GM21390 (cell line): ENCODE measurements around the gene CAPN9.

ENCODE experiments used
- ATAC-seq: cut with Tn5 transposase; IDR thresholded peaks from one replicate; pipeline ENCODE4 v1.9.1; 2021; ENCODE audit not compliant: unreplicated experiment

The CAPN9 gene

DNA sequence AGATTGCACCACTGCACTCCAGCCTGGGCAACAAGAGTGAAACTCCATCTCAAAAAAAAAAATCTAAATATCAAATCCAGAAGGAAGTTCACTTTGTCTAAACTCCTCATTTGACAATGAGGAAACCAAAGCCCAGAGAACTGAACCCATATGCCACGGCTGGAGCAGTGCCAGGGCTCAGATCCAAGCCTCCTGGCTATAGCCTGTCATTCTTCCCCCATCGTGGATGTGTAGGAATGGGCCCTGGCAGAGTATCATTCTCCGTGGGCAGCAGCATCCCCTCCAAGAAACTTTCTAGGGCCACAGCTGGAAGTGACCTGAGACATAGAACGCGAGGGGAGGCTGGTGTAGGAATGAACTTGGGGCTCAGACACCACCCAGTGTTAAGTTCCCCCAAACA lies 47.2 kb downstream of the CAPN9 start:
- ATAC-seq: no peak

DNA sequence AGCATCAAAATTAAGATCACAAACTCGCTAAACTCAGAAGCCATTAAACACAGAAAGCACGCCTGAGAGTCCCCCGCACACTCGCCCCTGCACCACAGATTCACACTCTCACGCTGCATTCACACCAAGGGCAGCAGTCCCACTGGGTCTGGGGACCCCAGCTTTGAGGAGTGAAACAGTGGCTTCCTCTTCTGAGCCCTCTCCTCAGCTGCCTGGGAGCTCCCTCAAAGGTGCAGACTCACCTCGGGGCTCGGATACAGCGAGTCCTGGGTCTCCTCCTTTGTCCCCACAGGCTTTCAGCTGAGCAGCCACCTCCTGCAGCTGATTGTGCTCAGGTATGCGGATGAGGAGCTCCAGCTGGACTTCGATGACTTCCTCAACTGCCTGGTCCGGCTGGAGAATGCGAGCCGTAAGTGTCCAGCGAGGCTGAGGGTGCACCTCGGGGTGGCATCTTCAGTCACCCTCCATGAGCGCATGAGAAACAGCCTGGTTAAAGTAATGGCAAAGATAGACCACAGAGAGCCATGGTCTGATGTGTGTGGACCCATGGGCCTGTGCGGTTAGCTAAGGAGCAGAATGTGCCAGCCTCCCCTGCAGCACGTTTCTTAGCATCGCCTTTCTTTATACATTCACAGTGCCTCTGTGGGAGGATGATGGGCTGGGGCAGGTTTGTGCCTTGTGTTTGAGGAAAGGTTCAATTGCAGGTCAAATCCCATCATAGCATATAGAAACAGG lies 47.9 kb downstream of the CAPN9 start:
- ATAC-seq: no peak

DNA sequence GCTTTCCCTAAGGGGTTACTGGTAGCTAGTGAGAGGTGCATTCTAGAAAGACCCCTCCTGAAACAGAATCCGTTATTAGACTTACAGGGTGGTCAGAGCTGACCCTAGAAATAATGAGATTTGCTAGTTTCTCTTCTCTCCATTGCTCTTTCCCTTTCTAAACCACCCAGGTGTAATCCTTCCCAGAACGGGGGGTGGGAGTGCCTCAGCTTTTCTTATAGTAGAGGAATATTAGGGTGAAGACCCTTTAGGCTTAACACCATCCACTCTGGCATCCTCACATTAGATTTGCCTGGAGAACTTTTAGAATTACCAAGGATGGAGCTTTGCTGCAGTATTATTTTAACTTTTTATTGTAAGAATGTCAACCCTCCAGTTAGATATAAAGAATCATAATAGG lies 49.4 kb downstream of the CAPN9 start:
- ATAC-seq: no peak

DNA sequence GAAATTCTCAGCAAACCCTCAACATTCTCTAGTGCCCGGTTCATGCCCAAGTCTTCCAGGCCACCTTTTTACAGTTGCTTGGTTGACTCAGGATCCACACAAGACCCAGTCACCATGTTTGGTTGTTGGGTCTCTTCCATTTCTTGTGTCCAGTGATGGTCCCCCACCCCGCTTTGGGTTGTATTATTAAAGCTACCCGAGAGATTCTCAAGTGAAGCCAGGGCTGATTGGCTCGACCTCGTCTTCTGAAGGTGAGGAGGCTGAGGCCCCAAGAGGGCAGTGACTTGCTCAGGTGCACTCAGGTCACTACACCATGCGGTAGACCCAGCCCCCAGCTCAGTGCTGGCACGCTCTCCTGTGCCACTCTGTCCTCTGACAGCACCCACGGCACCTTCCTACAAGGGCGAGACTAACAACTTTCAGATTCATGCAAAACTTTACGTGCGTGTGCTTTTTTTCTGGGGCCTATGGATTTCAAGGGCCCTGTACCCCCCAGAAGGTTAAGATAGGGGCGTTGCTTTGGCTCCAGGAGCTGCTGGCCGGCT lies 50.3 kb downstream of the CAPN9 start:
- no peak for ATAC-seq

DNA sequence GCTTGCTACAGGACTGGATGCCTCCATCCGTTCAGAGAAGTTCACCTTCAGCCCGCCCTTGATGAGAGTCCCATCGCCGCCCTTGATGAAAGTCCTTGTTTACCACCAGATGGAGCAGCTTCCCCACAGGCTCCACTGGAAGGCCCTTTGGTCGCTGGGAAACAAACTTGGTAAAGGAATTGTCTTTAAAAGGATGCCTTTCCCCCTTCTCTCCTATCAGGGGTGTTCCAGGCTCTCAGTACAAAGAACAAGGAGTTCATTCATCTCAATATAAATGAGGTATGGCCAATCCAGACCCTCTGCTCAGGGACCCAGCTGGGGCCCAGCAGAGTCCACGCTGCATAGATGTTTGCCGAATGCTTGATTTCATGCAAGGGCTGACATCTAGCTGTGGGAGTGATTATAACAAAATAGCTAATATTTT lies 50.8 kb downstream of the CAPN9 start:
- ATAC-seq: no peak

DNA sequence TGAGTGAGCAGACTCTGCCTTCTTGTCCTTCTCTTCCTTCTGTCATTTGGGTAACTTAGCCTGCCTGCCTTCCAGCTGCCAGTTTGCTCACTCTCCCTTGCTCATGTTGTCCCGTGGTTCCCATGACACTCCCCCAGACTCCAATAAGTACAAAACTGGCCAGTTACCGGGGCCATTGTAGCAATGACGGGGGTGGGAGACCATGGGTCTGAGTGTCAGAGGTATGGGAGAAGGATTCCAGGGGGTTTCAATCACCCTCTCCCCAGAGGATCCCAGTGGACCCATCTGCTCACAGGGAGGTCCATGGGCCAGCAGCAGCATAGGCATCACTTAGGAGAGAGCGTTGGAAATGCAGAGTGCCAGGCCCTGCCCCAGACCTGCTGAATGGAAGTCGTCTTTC lies 51.3 kb downstream of the CAPN9 start:
- no peak for ATAC-seq

DNA sequence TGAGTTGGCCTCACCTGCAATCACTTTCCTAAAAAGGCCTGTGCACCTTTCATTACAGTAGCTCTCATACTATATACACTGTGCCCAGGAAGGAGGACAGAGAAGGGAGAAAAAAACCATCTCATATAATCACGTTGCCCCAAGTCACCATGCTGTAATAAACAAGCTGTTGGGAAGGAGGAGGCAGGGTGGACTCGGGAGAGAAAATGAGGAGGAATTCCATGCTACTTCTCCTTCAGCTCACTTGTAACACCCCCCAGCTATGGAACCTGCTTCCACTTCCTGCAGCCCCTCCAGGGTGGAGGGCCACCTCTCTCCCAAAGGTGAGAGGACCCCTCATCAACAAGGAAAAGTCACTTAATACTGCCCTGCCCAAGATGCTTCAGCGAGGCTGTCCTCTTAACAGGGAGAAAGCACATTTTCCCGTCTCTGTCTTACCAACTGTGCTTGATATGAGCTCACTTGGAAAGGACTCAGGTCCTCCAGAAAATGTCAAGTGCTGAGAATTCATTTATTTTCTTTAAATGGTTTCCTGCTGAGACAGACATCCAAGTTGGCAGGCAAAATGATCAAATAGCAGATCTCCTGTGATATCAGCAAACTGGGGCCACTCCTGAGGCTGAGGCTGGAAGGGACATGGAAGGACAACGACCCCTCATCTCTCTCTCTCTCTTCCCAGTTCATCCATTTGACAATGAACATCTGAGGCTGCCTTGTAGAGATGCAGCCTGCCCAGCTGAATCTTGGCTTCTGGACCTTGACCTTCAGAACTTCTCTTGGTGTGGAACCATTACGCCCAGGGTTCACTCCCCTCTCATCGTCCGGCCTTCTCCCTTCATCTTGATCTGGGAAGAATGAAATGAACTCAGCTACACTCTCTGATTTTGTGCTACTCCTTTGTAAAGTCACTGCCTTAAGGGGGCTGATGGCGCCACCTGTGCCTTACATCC lies 54.0 kb downstream of the CAPN9 start:
- ATAC-seq: no peak

DNA sequence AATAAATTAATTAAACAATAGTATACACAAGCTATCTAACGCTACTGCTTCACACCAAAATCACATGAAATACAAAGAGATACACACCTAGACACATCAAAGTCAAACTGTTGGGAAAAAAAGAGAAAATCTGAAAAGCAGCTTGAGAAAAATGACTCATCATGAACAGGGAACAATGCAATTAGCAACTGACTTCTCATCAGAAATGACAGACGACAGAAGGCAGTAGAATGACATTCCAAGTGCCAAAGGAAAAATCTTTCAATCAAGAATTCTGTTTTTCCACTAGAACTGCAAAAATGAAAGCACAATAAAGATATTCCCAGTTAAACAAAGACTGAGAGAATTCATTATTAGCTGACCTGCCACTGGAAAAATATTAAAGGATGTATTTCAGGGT lies 57.2 kb downstream of the CAPN9 start:
- no peak for ATAC-seq

DNA sequence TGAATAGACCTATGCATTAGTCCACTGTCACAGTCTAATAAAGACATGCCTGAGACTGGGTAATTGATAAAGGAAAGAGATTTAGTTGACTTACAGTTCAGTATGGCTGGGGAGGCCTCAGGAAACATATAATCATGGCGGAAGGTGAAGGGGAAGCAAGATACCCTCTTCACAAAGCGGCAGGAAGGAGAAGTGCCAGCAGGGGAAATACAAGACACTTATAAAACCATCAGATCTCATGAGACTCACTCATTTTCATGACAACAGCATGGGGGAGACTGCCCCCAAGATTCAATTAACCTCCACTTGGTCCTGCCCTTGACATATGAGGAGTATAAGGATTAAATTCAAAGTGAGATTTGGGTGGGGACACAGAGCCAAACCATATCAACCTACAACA lies 59.4 kb downstream of the CAPN9 start:
- ATAC-seq: no peak

DNA sequence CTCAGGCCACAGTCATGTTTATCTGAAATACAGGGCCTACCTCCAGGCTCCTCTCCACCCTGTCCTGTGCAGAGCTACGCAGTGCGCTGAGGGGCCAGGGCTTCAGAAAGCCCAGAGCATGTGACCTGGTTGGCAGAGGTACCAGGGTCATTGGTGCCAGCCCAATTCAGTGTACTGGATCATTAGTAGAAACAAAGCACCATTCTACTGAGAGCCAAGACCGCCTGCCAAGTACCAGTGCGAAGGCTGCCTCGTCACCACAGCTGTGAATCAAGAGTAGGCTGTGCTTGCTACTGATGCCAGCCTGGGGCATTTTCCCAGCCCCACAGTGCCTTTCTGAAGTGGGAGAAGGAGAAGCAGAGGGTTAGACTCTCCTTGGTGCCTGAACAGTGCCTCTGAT lies 59.8 kb downstream of the CAPN9 start:
- ATAC-seq: no peak

DNA sequence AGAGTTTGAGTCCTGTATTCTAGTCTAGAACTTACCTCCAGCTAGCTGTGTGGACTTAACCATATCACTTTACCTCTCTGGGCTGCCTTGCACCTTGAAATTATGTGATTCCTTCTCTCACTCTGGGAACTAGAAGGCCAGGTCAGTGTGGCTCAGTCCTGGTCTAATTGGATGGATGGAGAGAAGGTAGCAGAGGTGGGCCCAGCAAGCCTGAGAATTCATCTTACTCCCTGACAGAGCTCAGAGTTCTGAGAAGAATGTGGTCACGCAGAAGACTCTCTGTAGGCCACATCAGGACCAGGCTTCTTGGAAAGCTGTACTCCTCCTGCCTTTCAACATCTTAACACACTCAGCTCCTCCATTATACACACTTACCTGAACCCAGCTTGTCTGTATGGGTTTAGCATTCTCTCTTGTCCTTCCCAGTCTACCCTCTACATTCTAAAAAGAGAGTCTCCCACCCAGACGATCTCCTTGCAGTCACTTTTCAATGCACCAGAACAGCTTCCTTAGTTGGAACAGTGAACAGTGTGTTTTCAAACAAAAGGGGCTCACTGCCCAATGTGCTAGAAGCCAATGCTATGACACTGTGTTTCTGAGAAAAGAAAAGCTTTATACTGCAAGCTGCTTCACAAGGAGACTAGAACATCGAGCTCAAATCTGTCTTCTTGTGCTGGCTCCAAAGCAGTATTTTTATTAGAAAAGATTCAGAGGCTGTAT lies 60.5 kb downstream of the CAPN9 start:
- no peak for ATAC-seq

DNA sequence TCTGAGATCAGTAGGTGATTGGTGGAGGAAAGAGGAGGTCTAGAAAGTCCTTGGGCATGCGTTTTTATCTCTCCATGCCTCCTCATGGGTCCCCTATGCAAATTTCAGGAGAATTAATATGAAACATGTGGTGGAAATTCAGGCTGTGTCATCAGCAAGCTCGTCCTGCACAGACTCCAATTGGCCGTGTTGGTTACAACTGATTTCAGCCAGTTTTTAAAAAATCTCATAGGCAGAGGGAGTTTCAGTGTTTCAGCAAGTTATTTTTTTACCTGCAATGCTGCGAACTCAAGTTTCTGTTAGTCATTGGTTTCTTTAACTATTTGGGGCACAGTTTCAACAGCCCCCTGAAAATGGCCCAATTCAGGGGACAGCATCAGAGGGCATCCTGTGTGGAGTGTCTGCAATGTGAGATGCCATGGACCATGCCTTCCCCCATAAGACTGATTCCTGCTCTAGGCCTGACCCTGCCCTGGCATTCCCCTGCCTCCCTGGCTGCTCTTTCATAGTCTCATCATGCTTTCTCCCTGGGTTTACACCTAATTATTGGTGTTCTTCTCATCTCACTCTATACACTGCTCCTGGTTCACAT lies 61.2 kb downstream of the CAPN9 start:
- ATAC-seq: no peak

DNA sequence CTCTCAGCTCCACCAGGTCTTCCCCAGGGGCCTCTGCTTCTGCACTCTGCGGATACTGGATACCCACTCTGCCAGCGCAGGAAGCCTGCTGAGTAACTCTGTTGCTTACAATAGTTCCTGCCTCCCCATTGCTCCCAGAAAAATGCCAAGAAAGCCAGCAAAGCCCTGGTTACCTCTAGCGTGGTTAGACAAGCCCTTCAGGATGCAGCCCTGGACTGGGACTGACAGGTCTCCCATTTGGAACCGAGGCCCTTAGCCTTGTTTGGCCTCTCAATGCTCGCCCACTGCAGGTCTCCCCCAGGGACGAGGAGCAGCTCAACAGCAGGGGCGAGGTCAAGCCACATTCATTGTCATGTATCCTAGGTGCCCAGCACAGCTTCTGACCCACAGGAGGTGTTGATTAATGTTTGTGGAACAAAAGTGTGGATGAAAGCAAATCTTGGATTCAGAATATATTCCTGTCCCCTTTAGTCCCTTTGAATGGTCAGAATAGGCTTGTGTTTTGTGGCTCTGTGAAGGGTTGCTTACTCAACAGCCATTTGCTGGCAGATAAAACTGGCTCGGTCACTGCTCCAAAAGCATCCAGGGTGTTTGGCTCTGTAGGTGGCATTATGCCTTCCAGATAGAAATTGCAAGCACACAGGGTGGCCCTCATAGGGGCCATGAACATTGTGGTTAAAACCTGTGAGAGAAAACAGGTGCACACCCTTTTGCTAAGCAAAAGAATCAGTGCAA lies 62.2 kb downstream of the CAPN9 start:
- ATAC-seq: no peak

DNA sequence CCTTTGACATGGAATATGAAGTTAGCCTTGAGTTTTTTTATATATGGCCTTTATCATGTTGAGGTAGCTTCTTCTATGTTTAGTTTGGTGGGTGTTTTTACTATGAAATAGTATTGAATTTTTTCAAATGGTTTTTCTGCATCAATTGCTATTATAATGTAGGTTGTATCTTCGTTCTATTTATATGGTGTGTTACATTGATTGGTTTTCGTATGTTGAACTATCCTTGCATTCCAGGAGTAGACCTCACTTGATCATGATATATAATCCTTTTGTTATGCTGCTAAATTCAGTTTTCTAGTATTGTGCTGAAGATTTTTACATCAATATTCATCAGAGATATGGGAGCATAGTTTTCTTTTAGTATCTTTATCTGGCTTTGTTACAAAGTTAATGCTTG lies 65.4 kb downstream of the CAPN9 start:
- ATAC-seq: no peak

DNA sequence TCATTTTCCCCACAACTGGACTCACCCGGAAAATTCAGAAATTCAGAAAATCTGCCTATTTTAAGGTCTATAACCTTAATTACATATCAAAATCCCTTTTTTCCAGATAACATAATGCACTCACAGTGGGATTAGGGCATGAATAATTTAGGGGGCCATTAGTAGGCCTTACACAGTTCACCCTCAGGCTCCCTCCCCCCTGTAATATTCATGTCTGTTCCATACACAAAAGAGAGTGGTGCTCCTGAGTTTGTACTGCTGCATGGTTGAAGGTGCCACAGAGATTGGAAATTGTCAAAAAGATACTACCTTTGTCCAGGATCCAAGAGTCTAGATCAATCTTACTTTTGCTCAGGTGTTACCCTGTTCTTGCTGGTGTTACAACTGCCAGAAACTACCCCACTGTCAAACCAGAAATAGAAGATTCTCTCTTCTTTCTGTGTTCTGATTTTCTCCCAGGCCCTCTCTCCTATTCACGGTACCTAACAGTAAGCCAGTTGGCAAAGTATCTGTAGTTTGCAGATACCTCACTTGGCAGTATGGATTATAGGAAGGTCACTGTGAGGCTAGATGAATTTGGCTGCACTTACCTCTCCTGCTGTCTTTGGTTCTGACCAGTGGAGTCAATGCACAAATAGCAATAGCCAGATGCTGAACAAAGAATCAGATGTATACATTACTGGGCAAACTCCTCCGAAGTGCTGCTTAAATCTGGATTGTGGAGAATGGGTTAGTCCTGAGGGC lies 67.9 kb downstream of the CAPN9 start:
- no peak for ATAC-seq

DNA sequence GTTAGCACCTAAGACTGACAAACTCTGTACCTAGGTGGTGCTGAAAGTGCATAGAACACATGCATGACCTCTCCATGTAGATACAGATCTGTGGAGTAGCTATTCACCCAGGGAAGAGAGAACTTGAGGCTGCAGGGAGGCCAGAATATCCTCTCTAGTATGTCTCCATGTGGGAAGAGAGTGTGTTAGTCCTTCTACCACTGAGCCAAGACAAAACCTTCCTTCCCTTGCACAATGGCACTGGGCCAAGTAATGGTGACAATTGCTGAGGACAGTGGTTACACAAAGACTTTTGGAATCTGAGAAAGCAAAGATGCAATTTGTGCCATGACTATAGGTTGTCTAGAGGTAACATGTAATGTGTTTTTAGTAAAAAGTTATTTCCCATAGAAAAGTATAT lies 68.8 kb downstream of the CAPN9 start:
- ATAC-seq: no peak

DNA sequence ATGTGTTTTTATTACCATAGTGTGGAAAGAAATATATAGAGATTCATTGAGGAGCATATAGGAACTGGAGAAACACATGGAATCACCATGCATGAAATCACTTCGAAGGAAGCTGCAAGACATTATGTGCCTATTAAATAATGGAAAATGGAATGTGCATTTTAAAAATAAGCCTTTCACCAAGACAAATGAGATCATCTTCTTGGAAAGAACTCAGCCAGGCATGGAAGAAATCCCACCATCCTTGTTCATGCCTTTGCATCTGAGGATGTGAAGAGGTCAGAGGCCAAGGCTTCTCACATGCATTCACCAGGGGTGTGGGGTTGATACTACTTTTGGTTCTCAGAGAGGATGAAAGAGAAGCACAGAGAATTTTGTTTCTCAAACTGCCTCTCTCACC lies 71.2 kb downstream of the CAPN9 start:
- no peak for ATAC-seq

DNA sequence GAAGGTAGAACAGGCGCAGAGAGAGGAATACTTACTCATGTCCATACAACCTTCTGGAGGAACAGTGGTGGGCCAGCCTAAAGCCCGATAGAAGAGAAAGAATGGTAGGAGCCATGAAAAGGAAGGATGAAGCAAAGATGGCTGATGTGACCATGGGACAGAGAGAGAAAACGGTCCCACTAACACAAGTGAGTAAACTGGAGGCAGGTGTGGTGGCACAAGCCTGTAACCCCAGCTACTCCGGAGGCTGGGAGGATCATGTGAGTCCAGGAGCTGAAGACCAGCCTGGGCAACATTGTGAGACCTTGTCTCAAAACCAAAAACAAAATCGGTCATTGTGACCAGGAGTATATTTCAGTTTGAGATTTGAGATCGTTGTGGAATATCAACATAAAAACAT lies 71.7 kb downstream of the CAPN9 start:
- no peak for ATAC-seq

DNA sequence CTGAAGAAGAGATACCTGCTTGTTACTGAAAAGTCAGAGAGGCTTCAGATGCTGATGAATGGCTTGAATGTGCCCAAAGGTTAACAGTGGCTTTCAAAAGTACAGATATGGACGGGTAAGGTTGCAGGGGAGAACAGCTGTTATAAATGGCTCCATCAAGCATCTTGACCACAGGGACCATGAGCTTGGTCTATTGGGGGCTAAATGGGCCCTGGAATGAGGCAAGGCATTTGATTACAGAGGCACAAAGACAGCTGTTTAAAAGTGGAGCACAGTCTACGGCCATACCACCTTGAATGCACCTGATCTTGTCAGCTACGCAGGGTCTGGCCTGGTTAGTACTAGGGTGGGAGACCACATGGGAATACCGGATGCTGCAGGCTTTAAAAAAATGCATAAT lies 72.8 kb downstream of the CAPN9 start:
- ATAC-seq: no peak

DNA sequence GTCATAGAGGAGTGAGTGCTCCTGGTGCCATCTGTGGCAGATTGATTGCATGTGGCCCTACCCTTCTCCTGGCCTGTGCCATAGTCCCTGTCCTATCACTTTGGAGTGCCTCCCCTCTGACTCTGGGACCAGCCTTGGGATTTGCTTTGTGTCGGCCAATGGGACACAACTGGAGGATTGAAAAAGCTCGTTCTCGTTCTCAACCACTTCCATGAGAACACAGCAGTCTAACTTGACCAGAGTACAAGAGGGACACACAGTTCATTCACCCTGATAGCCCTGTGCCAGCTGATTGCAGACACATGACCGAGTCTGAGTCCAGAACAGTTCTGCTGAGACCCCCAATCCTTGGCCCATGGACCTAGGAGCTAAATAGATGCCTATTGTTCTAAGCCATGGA lies 73.4 kb downstream of the CAPN9 start:
- ATAC-seq: no peak
